HG03025 (cell line): ENCODE data around the gene TMEM117.

Experiments
- ATAC-seq: cut with Tn5 transposase; IDR thresholded peaks from one replicate; pipeline ENCODE4 v1.9.1; 2021; ENCODE audit warnings: mild to moderate bottlenecking, moderate library complexity; ENCODE audit not compliant: unreplicated experiment, low FRiP score

Gene TMEM117

GRCh38 chr12:44422559-44422958 lies 586.7 kb downstream of the TMEM117 start:
- ATAC-seq: no peak

GRCh38 chr12:44428825-44429224 lies 592.9 kb downstream of the TMEM117 start:
- ATAC-seq: no peak

GRCh38 chr12:44431647-44432343 lies 595.9 kb downstream of the TMEM117 start:
- ATAC-seq: peak; percentile 95

- ATAC-seq: no peak
Observed at GRCh38 chr12:44433659-44434058, 597.8 kb downstream of the TMEM117 start.

GRCh38 chr12:44436756-44437155 lies 600.9 kb downstream of the TMEM117 start:
- ATAC-seq: no peak
